Vagina (tissue), 2 donors: ENCODE measurements around the gene KRT6B. TPM values are rescaled to one million over a fixed set of nuclear protein-coding genes. Genes with fewer than 3 reads are reported as not detected.

Experiments used
- DNase-seq, 2 donors: peaks; one replicate each; pipeline ENCODE4 v3.0.0-alpha.2; 2017; ENCODE audit errors: extremely low spot score in 2 of 2
- H3K27ac ChIP-seq: fragments of 200-600 bp; sonication (generic); one replicate; pipeline ENCODE4 v1.5.1; 2019
- H3K27me3 ChIP-seq: fragments of 200-600 bp; sonication (generic); one replicate; pipeline ENCODE4 v1.5.1; 2019
- H3K36me3 ChIP-seq, 2 donors: fragments of 200-600 bp; sonication (generic); one replicate each; pipeline ENCODE4 v1.5.1; 2017 to 2019
- H3K4me1 ChIP-seq: fragments of 200-600 bp; sonication (generic); one replicate; pipeline ENCODE4 v1.5.1; 2019
- H3K4me3 ChIP-seq, 2 donors: fragments of 200-600 bp; sonication (generic); 1 replicate in 1 of 2; 2 replicates in 1 of 2; pipeline ENCODE4 v1.5.1; 2016 to 2019
- H3K9me3 ChIP-seq: fragments of 200-600 bp; sonication (generic); one replicate; pipeline ENCODE4 v1.5.1; 2019
- CTCF ChIP-seq, 3 experiments: fragments of 450-650 bp in 2 of 3; fragments of 200-600 bp in 1 of 3; sonication (generic) in 1 of 3; IDR thresholded peaks; one replicate each; pipeline ENCODE4 v1.5.1; 2017 to 2019; ENCODE audit warnings: antibody characterized with exemption in 3 of 3, mild to moderate bottlenecking in 2 of 3, moderate library complexity in 2 of 3
- POLR2A ChIP-seq, 2 donors: fragments of 450-650 bp; IDR thresholded peaks; one replicate each; pipeline ENCODE4 v1.6.1; 2017; ENCODE audit warnings: antibody characterized with exemption in 2 of 2, mild to moderate bottlenecking in 2 of 2, moderate library complexity in 2 of 2
- POLR2AphosphoS5 ChIP-seq, 2 donors: sonication (generic); formaldehyde crosslinking; IDR thresholded peaks; one replicate each; pipeline ENCODE4 v1.9.0; 2017; ENCODE audit warnings: antibody characterized with exemption in 2 of 2, mild to moderate bottlenecking in 2 of 2, low read depth in 1 of 2; ENCODE audit not compliant: insufficient read depth in 1 of 2
- intact Hi-C: fragments of 100-400 bp; cut with DNase I; formaldehyde crosslinking; loops from one replicate; pipeline ENCODE4 v1.15.1; 2023
- total RNA-seq: library from RNA; depleted of rRNA; stranded (reverse); fragments of >200 nt; gene quantifications from one replicate; pipeline ENCODE4 v1.2.3, GENCODE V29; 2016

The KRT6B gene
- total RNA-seq, 1 donor from 2014 or later, result 184 TPM

GRCh38 chr12:52403561-52403960 lies 48.4 kb downstream of the KRT6B start:
- Histone ChIP-seq H3K27ac (no peak overlapping the region), H3K4me1 (no peaks in the 10 kb centered on the region), H3K27me3 (no peaks in the 10 kb centered on the region), H3K9me3 (no peaks in the 10 kb centered on the region), H3K36me3 (no peaks in the 10 kb centered on the region), H3K4me3 (no peak overlapping the region)
- TF ChIP-seq CTCF (IDR thresholded peaks at IDR 0.05), result no peak
- TF ChIP-seq POLR2AphosphoS5 (IDR thresholded peaks at IDR 0.05; ENCODE audit: insufficient read depth in 1 of 2, low read depth in 1 of 2), result no peak
- no peak for TF ChIP-seq POLR2A (IDR thresholded peaks at IDR 0.05)
- intact Hi-C loops, result loop anchor here (5.0 kb wide), 1 partner anchor 669 kb away; no protein-coding TSS in a partner anchor
- no peak for DNase-seq

DNA sequence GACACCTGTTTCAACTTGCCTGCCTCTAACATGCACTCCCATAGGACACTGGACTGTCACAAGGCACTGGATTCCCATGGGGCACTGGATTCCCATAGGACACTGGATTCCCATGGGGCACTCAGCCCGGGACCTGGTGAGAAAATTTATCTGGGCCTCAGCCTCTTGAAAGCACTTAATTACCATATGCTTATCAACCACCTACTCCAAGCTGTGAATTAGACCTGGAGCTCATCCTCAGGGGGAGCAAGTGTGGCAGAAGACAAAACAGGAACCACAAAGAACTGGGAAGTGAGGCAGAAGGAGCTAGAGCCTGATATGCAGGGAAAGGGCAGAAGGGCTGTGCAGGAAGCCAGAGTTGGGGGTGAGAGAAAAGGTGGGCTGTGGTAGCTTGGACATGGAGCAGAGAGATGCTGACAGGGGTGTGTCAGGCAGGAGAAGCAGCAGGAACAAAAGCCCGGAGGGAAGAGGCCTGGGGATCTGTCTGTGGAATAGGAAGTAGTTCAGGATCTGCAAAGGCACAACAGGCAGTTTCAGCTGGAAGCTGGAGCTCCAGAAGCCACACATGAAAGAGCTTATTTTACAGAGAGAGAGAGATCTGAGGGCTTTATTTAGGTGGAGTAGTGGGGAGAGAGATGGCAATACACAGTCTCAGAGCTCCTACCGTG lies 48.9 kb downstream of the KRT6B start:
- no peaks in the 10 kb centered on the region for H3K4me1 ChIP-seq
- DNase-seq, result no peak
- no peak overlapping the region for H3K27ac ChIP-seq
- no peaks in the 10 kb centered on the region for H3K36me3 ChIP-seq
- H3K9me3 ChIP-seq, result no peaks in the 10 kb centered on the region
- H3K27me3 ChIP-seq, result no peaks in the 10 kb centered on the region
- no peak overlapping the region for H3K4me3 ChIP-seq
- intact Hi-C loops, result loop anchor here (5.0 kb wide), 1 partner anchor 669 kb away; no protein-coding TSS in a partner anchor
- TF ChIP-seq POLR2AphosphoS5 (IDR thresholded peaks at IDR 0.05; ENCODE audit: insufficient read depth in 1 of 2, low read depth in 1 of 2) (no peak), POLR2A (IDR thresholded peaks at IDR 0.05) (no peak), CTCF (IDR thresholded peaks at IDR 0.05) (no peak)

- no peak for DNase-seq
- TF ChIP-seq POLR2A (IDR thresholded peaks at IDR 0.05), result no peak
- TF ChIP-seq CTCF (IDR thresholded peaks at IDR 0.05), result no peak
- no peak for TF ChIP-seq POLR2AphosphoS5 (IDR thresholded peaks at IDR 0.05; ENCODE audit: insufficient read depth in 1 of 2, low read depth in 1 of 2)
- Histone ChIP-seq H3K36me3 (no peaks in the 10 kb centered on the region), H3K4me1 (no peaks in the 10 kb centered on the region), H3K27me3 (no peaks in the 10 kb centered on the region), H3K9me3 (no peaks in the 10 kb centered on the region), H3K4me3 (no peak overlapping the region), H3K27ac (no peak overlapping the region)
- intact Hi-C loops, result loop anchor here (5.0 kb wide), 1 partner anchor 670 kb away; no protein-coding TSS in a partner anchor
These were observed 49.6 kb downstream of the KRT6B start for GRCh38 chr12:52402377-52402776.

- Histone ChIP-seq H3K36me3 (no peaks in the 10 kb centered on the region), H3K27me3 (no peaks in the 10 kb centered on the region), H3K4me1 (no peaks in the 10 kb centered on the region), H3K9me3 (no peaks in the 10 kb centered on the region), H3K4me3 (no peak overlapping the region), H3K27ac (no peak overlapping the region)
- TF ChIP-seq POLR2AphosphoS5 (IDR thresholded peaks at IDR 0.05; ENCODE audit: insufficient read depth in 1 of 2, low read depth in 1 of 2) (no peak), CTCF (IDR thresholded peaks at IDR 0.05) (no peak), POLR2A (IDR thresholded peaks at IDR 0.05) (no peak)
- intact Hi-C loops, result loop anchor here (5.0 kb wide), 1 partner anchor 670 kb away; no protein-coding TSS in a partner anchor
- DNase-seq, result no peak
These were observed 50.0 kb downstream of the KRT6B start for GRCh38 chr12:52401926-52402325.

DNA sequence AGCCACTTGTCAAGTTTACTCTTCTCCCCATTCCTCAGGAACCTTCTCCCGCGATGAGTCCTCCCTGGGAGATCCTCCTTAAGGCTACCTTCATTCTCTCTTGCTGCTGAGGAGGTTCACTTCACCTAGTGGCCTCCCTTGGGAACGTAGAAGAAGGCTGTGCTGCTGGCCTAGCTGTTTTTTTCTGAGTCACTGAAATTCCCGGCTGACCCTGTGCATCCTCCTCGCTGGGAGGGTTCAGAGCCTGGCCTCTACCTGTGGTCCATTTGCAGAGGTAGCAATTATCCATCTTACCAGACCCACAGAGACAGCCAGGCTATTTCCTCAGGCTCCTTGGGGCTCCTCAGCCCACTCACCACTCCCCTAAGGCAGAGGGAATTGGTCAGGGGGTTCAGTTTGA lies 50.4 kb downstream of the KRT6B start:
- H3K4me1 ChIP-seq, result peaks cover 1% of the 10 kb centered on the region

More for the DNA sequence above, 50.4 kb downstream of the KRT6B start:
- no peak overlapping the region for H3K4me3 ChIP-seq
- H3K27ac ChIP-seq, result no peak overlapping the region
- H3K27me3 ChIP-seq, result no peaks in the 10 kb centered on the region
- TF ChIP-seq POLR2AphosphoS5 (IDR thresholded peaks at IDR 0.05; ENCODE audit: insufficient read depth in 1 of 2, low read depth in 1 of 2), result no peak
- TF ChIP-seq POLR2A (IDR thresholded peaks at IDR 0.05), result no peak
- no peak for TF ChIP-seq CTCF (IDR thresholded peaks at IDR 0.05)
- no peak for DNase-seq
- intact Hi-C loops, result loop anchor here (5.0 kb wide), 1 partner anchor 671 kb away; no protein-coding TSS in a partner anchor
- H3K36me3 ChIP-seq, result no peaks in the 10 kb centered on the region
- H3K9me3 ChIP-seq, result no peaks in the 10 kb centered on the region
